ENCODE results near the gene JSRP1.
A peak's percentile ranks its signal among the peaks of the same experiment; 100 is the strongest.

JSRP1 gene

GRCh38 chr19:2254064-2254872 lies 1.9 kb downstream of the JSRP1 start:
- Histone ChIP-seq H3K4me3 (ENCODE audit: low read depth, low read length) (peak overlapping the region; percentile 58), H3K9ac (ENCODE audit: low read length) (no peak overlapping the region), H3K36me3 (ENCODE audit: control insufficient read depth, insufficient read depth, low read length) (no peaks in the 10 kb centered on the region; the same call in 1 of the 2 replicates), H3K4me1 (ENCODE audit: control insufficient read depth, insufficient read depth, low read length) (no peaks in the 10 kb centered on the region; the same call in 1 of the 2 replicates), H3K27me3 (ENCODE audit: control insufficient read depth, insufficient read depth, low read length) (peaks cover 28% of the 10 kb centered on the region), H3K27ac (ENCODE audit: low read depth, low read length) (no peak overlapping the region), H3K9me3 (ENCODE audit: control insufficient read depth, insufficient read depth, low read depth, low read length) (no peaks in the 10 kb centered on the region)

DNA sequence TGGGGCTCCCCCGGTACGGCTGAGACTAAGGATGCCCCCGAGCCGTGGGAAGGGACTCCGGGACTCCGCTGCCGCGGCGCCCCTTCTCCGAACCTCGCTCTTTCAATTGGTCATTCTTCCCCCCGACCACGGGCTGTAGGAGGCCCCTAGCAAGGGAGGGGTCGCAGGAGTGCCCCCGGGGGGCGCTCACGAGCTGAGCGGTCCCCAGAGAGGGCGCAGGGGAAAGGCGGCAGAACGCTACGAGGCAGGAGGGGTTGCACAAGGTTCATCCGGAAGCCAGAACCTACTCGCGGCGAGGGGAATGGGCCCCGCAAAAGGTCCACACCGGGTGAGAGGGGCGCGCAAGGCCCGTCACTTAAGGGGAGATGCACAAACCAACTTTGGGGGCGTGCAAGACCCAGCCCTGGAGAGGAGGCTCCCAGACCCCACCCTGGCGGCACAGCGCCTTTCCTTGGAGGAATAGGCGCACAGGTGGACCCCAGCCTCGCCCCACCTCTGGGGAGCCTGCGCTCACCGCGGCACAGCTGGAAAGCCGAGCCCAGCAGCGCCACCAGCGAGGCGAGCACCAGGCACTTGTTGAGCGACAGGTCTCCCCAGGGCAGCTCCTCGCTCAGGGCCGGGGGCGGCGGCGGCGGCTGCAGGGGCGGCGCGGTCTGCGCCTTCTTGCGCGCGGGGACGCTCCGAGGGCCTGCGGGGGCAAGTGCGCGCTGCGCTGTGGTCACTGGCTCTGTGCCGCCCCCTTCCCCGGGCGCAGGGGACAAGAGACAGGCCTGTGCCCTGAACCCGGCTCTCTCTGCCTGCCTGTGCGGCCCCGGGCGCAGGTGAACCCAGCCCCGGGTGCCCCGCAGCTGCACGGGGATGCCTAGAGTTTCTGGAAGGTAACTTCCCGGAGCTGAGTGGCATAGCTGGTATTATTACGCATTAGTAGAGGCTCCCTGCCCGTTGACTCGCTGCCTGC lies 2.8 kb downstream of the JSRP1 start:
- Histone ChIP-seq H3K9me3 (ENCODE audit: control insufficient read depth, insufficient read depth, low read depth, low read length) (no peaks in the 10 kb centered on the region), H3K4me3 (ENCODE audit: low read depth, low read length) (peak overlapping the region; percentile 58), H3K4me1 (ENCODE audit: control insufficient read depth, insufficient read depth, low read length) (no peaks in the 10 kb centered on the region; the same call in 1 of the 2 replicates), H3K36me3 (ENCODE audit: control insufficient read depth, insufficient read depth, low read length) (peaks cover 2% of the 10 kb centered on the region; the same call in 1 of the 2 replicates), H3K9ac (ENCODE audit: low read length) (peak overlapping the region; percentile 29), H3K27ac (ENCODE audit: low read depth, low read length) (no peak overlapping the region), H3K27me3 (ENCODE audit: control insufficient read depth, insufficient read depth, low read length) (peaks cover 28% of the 10 kb centered on the region)

DNA sequence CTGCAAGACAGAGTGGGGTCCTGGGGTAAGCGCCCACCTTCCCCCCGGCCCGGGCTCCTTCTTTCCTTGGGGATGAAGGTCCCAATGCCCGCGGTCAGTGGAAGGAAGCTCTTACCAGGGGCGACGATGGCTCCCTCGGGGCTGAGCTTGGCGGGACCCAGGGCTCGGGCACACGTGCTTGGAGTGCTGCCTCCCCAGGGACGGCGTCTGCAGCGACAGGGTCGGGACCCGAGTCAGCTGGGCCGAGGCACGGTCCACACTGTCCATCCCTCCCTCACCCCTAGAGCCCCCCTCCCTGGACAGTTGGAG lies 3.5 kb downstream of the JSRP1 start:
- Histone ChIP-seq H3K9me3 (ENCODE audit: control insufficient read depth, insufficient read depth, low read depth, low read length) (no peaks in the 10 kb centered on the region), H3K4me3 (ENCODE audit: low read depth, low read length) (peak overlapping the region; percentile 58), H3K27ac (ENCODE audit: low read depth, low read length) (no peak overlapping the region), H3K36me3 (ENCODE audit: control insufficient read depth, insufficient read depth, low read length) (peaks cover 5% of the 10 kb centered on the region; the same call in 1 of the 2 replicates), H3K27me3 (ENCODE audit: control insufficient read depth, insufficient read depth, low read length) (peaks cover 28% of the 10 kb centered on the region), H3K9ac (ENCODE audit: low read length) (no peak overlapping the region), H3K4me1 (ENCODE audit: control insufficient read depth, insufficient read depth, low read length) (no peaks in the 10 kb centered on the region; the same call in 1 of the 2 replicates)

DNA sequence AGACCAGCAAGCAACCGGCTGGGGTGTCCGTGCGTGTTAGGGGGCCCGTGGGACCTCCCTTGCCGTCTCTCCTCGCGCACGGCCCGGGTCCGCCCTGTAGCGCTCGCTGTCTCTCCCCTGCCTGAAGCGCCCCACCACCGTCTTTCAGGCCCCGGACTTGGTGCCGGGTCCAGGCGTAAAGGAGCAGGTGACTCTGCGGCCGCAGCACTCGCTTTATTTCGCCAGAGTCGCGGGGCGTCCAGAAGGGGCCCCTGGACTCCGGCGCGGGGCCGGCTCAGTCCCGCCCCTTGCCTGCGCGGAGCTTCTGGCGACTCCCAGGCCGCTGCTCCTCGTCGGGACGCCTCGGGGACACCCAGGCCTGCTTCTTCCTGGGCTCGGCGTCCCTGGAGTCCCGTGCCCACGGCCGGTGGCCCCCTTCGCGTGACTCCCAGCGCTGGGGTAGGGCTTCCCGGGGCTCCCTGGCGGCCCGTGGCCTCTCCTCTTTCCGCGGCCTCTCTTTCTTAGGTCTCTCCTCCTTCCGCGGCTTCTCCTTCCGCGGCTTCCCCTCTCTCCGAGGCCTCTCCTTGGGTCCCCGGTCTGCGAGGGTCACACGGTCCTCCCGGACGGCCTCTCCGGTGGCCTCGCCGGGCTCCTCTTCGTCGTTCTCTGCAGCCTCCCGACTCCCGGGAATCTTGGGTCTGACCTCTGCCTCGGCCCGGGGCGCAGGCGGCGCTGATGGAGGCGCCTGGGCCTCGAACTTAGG lies 4.0 kb downstream of the JSRP1 start:
- H3K27ac ChIP-seq (ENCODE audit: low read depth, low read length): no peak overlapping the region
- H3K27me3 ChIP-seq (ENCODE audit: control insufficient read depth, insufficient read depth, low read length): peaks cover 28% of the 10 kb centered on the region
- H3K36me3 ChIP-seq (ENCODE audit: control insufficient read depth, insufficient read depth, low read length): peaks cover 10% of the 10 kb centered on the region
- H3K9ac ChIP-seq (ENCODE audit: low read length): no peak overlapping the region
- H3K9me3 ChIP-seq (ENCODE audit: control insufficient read depth, insufficient read depth, low read depth, low read length): no peaks in the 10 kb centered on the region
- no peak overlapping the region for H3K4me3 ChIP-seq (ENCODE audit: low read depth, low read length)
- no peaks in the 10 kb centered on the region; the same call in 1 of the 2 replicates for H3K4me1 ChIP-seq (ENCODE audit: control insufficient read depth, insufficient read depth, low read length)

GRCh38 chr19:2251106-2252054 lies 4.8 kb downstream of the JSRP1 start:
- no peaks in the 10 kb centered on the region; the same call in 1 of the 2 replicates for H3K4me1 ChIP-seq (ENCODE audit: control insufficient read depth, insufficient read depth, low read length)
- peaks cover 28% of the 10 kb centered on the region for H3K27me3 ChIP-seq (ENCODE audit: control insufficient read depth, insufficient read depth, low read length)
- no peaks in the 10 kb centered on the region for H3K9me3 ChIP-seq (ENCODE audit: control insufficient read depth, insufficient read depth, low read depth, low read length)
- H3K36me3 ChIP-seq (ENCODE audit: control insufficient read depth, insufficient read depth, low read length): peaks cover 18% of the 10 kb centered on the region
- no peak overlapping the region for H3K9ac ChIP-seq (ENCODE audit: low read length)
- no peak overlapping the region; the same call in 1 of the 2 replicates for H3K4me3 ChIP-seq (ENCODE audit: low read depth, low read length)
- no peak overlapping the region for H3K27ac ChIP-seq (ENCODE audit: low read depth, low read length)

DNA sequence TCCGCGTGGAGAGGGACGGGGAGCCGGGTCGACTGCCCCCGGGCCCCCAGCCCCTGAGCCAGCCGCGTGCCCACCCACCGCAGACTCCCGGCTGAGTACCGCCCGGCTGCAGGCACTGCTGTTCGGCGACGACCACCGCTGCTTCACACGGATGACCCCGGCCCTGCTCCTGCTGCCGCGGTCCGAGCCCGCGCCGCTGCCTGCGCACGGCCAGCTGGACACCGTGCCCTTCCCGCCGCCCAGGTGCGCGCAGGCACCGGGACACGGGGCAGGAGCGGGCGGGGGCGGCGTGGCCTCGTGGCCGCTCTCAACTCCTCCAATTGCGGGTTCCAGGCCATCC lies 5.5 kb downstream of the JSRP1 start:
- Histone ChIP-seq H3K36me3 (ENCODE audit: control insufficient read depth, insufficient read depth, low read length) (peaks cover 25% of the 10 kb centered on the region), H3K27me3 (ENCODE audit: control insufficient read depth, insufficient read depth, low read length) (peaks cover 28% of the 10 kb centered on the region), H3K27ac (ENCODE audit: low read depth, low read length) (no peak overlapping the region), H3K9ac (ENCODE audit: low read length) (no peak overlapping the region), H3K4me3 (ENCODE audit: low read depth, low read length) (no peak overlapping the region; the same call in 1 of the 2 replicates), H3K4me1 (ENCODE audit: control insufficient read depth, insufficient read depth, low read length) (no peaks in the 10 kb centered on the region; the same call in 1 of the 2 replicates), H3K9me3 (ENCODE audit: control insufficient read depth, insufficient read depth, low read depth, low read length) (no peaks in the 10 kb centered on the region)

DNA sequence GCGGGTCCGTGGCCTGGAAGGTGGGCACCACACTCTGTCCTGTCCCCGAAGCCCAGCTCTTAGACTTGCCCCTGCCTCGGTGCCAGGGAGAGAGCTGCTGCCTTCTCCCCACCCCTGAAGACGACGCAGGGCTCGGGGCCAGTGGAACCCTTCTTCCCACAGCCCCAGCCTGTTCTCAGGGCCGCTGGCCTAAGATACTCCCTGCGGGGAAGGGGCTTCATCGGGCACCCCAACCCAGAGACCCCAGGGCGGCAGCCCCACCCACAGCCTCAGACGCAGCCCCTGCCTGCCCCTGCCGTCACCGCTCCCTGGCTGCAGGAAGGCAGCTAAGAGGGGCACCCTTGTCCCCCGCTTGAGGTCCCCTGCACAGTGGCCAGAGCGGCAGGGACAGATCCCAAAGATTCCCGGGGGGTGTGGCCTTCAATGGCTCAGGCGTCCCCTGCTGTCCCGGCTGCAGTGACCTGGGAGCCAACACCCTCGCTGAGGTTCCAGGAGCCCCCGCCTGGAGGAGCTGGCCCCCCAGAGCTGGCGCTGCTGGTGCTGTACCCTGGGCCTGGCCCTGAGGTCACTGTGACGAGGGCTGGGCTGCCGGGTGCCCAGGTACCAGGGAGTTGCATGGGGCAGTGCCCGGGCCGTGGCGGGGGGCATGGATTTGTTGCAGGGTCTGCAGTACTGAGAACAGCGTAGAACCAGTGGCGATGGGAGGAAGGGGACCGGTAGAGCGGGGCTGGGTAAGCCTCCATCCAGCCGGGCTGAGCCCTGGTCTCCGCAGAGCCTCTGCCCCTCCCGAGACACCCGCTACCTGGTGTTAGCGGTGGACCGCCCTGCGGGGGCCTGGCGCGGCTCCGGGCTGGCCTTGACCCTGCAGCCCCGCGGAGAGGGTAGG lies 6.1 kb downstream of the JSRP1 start:
- no peak overlapping the region for H3K9ac ChIP-seq (ENCODE audit: low read length)
- no peak overlapping the region; the same call in 1 of the 2 replicates for H3K4me3 ChIP-seq (ENCODE audit: low read depth, low read length)
- H3K36me3 ChIP-seq (ENCODE audit: control insufficient read depth, insufficient read depth, low read length): peaks cover 31% of the 10 kb centered on the region
- H3K27me3 ChIP-seq (ENCODE audit: control insufficient read depth, insufficient read depth, low read length): peaks cover 28% of the 10 kb centered on the region
- no peaks in the 10 kb centered on the region for H3K9me3 ChIP-seq (ENCODE audit: control insufficient read depth, insufficient read depth, low read depth, low read length)
- H3K27ac ChIP-seq (ENCODE audit: low read depth, low read length): no peak overlapping the region
- no peaks in the 10 kb centered on the region; the same call in 1 of the 2 replicates for H3K4me1 ChIP-seq (ENCODE audit: control insufficient read depth, insufficient read depth, low read length)

DNA sequence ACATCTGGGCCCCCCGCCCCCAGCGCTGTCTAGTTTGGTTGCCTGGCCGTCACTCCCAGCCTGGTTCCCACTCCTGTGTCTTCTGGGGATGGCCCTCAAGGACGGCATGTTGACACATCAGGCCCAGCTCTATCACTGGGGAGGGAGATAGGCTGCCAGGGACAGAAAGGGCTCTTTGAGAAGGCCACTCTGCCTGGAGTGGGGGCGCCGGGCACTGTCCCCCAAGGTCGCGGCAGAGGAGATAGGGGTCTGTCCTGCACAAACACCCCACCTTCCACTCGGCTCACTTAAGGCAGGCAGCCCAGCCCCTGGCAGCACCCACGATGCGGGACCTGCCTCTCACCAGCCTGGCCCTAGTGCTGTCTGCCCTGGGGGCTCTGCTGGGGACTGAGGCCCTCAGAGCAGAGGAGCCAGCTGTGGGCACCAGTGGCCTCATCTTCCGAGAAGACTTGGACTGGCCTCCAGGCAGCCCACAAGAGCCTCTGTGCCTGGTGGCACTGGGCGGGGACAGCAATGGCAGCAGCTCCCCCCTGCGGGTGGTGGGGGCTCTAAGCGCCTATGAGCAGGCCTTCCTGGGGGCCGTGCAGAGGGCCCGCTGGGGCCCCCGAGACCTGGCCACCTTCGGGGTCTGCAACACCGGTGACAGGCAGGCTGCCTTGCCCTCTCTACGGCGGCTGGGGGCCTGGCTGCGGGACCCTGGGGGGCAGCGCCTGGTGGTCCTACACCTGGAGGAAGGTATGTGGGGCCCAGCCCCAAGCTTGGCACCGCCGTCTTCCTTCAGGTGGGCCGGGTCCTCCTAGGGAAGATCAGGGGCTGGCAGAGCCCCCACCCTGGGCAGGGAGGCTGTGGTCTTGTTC lies 7.0 kb downstream of the JSRP1 start, which contains the start of gene AMH:
AMH (plus strand) TSS at position 314 of the 857 bp plus-strand sequence; CDS start at position 324, 10 bp downstream.
- no peak within 1 kb of the TSS for H3K27ac ChIP-seq (ENCODE audit: low read depth, low read length)
- H3K36me3 ChIP-seq (ENCODE audit: control insufficient read depth, insufficient read depth, low read length): peaks cover 40% of the 10 kb centered on the region
- H3K4me3 ChIP-seq (ENCODE audit: low read depth, low read length): no peak within 1 kb of the TSS
- H3K27me3 ChIP-seq (ENCODE audit: control insufficient read depth, insufficient read depth, low read length): peaks cover 28% of the 10 kb centered on the region
- no peak within 1 kb of the TSS for H3K9ac ChIP-seq (ENCODE audit: low read length)
- H3K9me3 ChIP-seq (ENCODE audit: control insufficient read depth, insufficient read depth, low read depth, low read length): no peaks in the 10 kb centered on the region
- no peaks in the 10 kb centered on the region; the same call in 1 of the 2 replicates for H3K4me1 ChIP-seq (ENCODE audit: control insufficient read depth, insufficient read depth, low read length)

Data from HUES6 (cell line).